Adrenal gland (tissue), 5 donors: ENCODE data around the gene KCNG4.

Source experiments
- CTCF ChIP-seq, 6 experiments: fragments of 450-650 bp in 4 of 6; fragments of 200-600 bp in 2 of 6; sonication (generic) in 1 of 6; IDR thresholded peaks; 1 replicate in 5 of 6; 2 replicates in 1 of 6; pipeline versions ENCODE4 v1.5.1 to v1.8.0; 2016 to 2021; ENCODE audit warnings: antibody characterized with exemption in 6 of 6, mild to moderate bottlenecking in 2 of 6, moderate library complexity in 1 of 6
- POLR2A ChIP-seq, 2 donors: fragments of 450-650 bp; IDR thresholded peaks; one replicate each; pipeline ENCODE4 v1.6.1; 2017; ENCODE audit warnings: antibody characterized with exemption in 2 of 2, mild to moderate bottlenecking in 2 of 2, moderate library complexity in 1 of 2
- donor health status: DM: no; HTN: no; CAD: no.

DNA sequence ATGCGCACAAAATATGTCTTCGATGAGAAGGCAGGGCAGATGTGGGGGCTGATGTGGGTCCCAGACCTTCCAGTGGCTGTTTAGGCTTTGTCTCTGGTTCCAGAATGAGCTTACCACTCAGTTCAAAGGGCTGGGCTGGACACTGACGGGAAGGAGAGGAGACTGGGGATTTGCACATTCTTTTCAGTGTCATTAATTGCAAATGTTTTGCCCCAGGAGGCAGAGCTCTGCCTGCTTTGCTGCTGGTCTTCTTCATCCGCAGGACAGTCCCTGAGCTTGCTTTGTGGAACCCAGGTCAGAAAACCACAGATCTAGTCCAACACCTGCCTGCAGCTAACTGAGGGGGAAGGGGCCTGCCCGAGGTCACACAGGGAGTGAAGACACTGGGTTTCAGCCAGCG lies 20.9 kb downstream of the KCNG4 start:
- TF ChIP-seq CTCF (IDR thresholded peaks at IDR 0.05) (no peak), POLR2A (IDR thresholded peaks at IDR 0.05) (no peak)
